MCF 10A (cell line): ENCODE data around the gene ITGA2B. TPM values are rescaled to one million over a fixed set of nuclear protein-coding genes. Genes with fewer than 3 reads are reported as not detected.

Source experiments
- BruUV-seq: library from RNA; stranded (reverse); fragments of 400-500 nt; replicated peaks from 2 replicates; lab custom pipeline; 2021; lab: Mats Ljungman, UMichigan
- CTCF ChIA-PET: fragments of 300-600 bp; sonication (Branson Sonifier 250); formaldehyde crosslinking; extraction: SDS; loops from one replicate; lab custom pipeline; 2021; ENCODE audit warnings: antibody characterized with exemption, inconsistent platforms; lab: Yijun Ruan, JAX
- POLR2A ChIA-PET: fragments of 300-600, 350-650 bp; sonication (Branson Sonifier 250); formaldehyde crosslinking; extraction: SDS; loops from one replicate; lab custom pipeline; 2020; ENCODE audit warnings: antibody characterized with exemption, inconsistent platforms; lab: Yijun Ruan, JAX
- DNase-seq: peaks from one replicate; pipeline ENCODE4 v3.0.0-alpha.2; 2018; ENCODE audit not compliant: unreplicated experiment
- H3K27ac Mint-ChIP-seq: one replicate; pipeline ENCODE4 v1.8.0; 2022; ENCODE audit warnings: mild to moderate bottlenecking, low read depth, mixed read lengths; ENCODE audit not compliant: unreplicated experiment
- H3K27me3 Mint-ChIP-seq: one replicate; pipeline ENCODE4 v1.8.0; 2022; ENCODE audit warnings: mixed read lengths; ENCODE audit not compliant: insufficient read depth, unreplicated experiment
- H3K36me3 Mint-ChIP-seq: one replicate; pipeline ENCODE4 v1.8.0; 2022; ENCODE audit warnings: mild to moderate bottlenecking, moderate library complexity, mixed read lengths; ENCODE audit not compliant: insufficient read depth, unreplicated experiment
- H3K4me1 Mint-ChIP-seq: one replicate; pipeline ENCODE4 v1.8.0; 2022; ENCODE audit warnings: mixed read lengths; ENCODE audit not compliant: insufficient read depth, unreplicated experiment
- H3K4me3 Mint-ChIP-seq: one replicate; pipeline ENCODE4 v1.8.0; 2022; ENCODE audit warnings: mild to moderate bottlenecking, moderate library complexity, mixed read lengths; ENCODE audit not compliant: unreplicated experiment
- H3K9me3 Mint-ChIP-seq: one replicate; pipeline ENCODE4 v1.8.0; 2022; ENCODE audit warnings: mixed read lengths; ENCODE audit not compliant: unreplicated experiment
- CTCF ChIP-seq: fragments of 200-600 bp; IDR thresholded peaks from one replicate; pipeline ENCODE4 v1.8.0; 2022; ENCODE audit warnings: antibody characterized with exemption, mild to moderate bottlenecking; ENCODE audit not compliant: unreplicated experiment
- intact Hi-C: fragments of 100-400 bp; cut with micrococcal nuclease; formaldehyde crosslinking; loops from 2 replicates; pipeline ENCODE4 v1.14.1; 2022
- total RNA-seq: library from RNA; stranded (reverse); gene quantifications from 2 replicates; pipeline ENCODE4 v1.2.3, GENCODE V29; 2022

Gene ITGA2B
- total RNA-seq, 1 experiment from 2014 or later: 0.12 TPM

- no peaks in the 10 kb centered on the region for H3K4me1 Mint-ChIP-seq
Measured at GRCh38 chr17:44384281-44384822, 5.1 kb downstream of the ITGA2B start.

GRCh38 chr17:44383861-44384260 lies 5.6 kb downstream of the ITGA2B start:
- no peaks in the 10 kb centered on the region for H3K36me3 Mint-ChIP-seq
- no peak overlapping the region for H3K27ac Mint-ChIP-seq
- CTCF ChIA-PET: interaction anchor here (1.5 kb wide), 1 partner anchor 33 kb away, joined by 3 read pairs; no protein-coding TSS in a partner anchor
- TF ChIP-seq CTCF: no peak
- intact Hi-C loops: no loop called here
- no peak for DNase-seq
- H3K4me3 Mint-ChIP-seq: no peak overlapping the region
- H3K4me1 Mint-ChIP-seq: no peaks in the 10 kb centered on the region
- H3K27me3 Mint-ChIP-seq: peaks cover 15% of the 10 kb centered on the region
- POLR2A ChIA-PET: no interaction called here
- H3K9me3 Mint-ChIP-seq: no peaks in the 10 kb centered on the region
- BruUV-seq: no TSS peak

More at GRCh38 chr17:44384281-44384822, 5.1 kb downstream of the ITGA2B start:
- ChIA-PET CTCF (interaction anchor here (1.5 kb wide), 1 partner anchor 34 kb away, joined by 3 read pairs; no protein-coding TSS in a partner anchor), POLR2A (interaction anchor here (0.5 kb wide), 1 partner anchor 173 kb away, joined by 3 read pairs; no protein-coding TSS in a partner anchor)
- no TSS peak for BruUV-seq
- Mint-ChIP-seq H3K36me3 (no peaks in the 10 kb centered on the region), H3K9me3 (no peaks in the 10 kb centered on the region), H3K27ac (no peak overlapping the region), H3K4me3 (peak overlapping the region; percentile 64), H3K27me3 (peaks cover 15% of the 10 kb centered on the region)
- intact Hi-C loops: no loop called here
- no peak for DNase-seq
- no peak for TF ChIP-seq CTCF

- no peaks in the 10 kb centered on the region for H3K36me3 Mint-ChIP-seq
- POLR2A ChIA-PET: no interaction called here
- peaks cover 15% of the 10 kb centered on the region for H3K27me3 Mint-ChIP-seq
- H3K27ac Mint-ChIP-seq: no peak overlapping the region
- H3K9me3 Mint-ChIP-seq: no peaks in the 10 kb centered on the region
- TF ChIP-seq CTCF: no peak
- H3K4me1 Mint-ChIP-seq: no peaks in the 10 kb centered on the region
- no peak overlapping the region for H3K4me3 Mint-ChIP-seq
- CTCF ChIA-PET: no interaction called here
- DNase-seq: no peak
- intact Hi-C loops: no loop called here
- no TSS peak for BruUV-seq
Measured at GRCh38 chr17:44383363-44383762, 6.1 kb downstream of the ITGA2B start.

- Mint-ChIP-seq H3K27ac (no peak overlapping the region), H3K9me3 (no peaks in the 10 kb centered on the region), H3K4me1 (no peaks in the 10 kb centered on the region), H3K27me3 (peaks cover 15% of the 10 kb centered on the region), H3K36me3 (no peaks in the 10 kb centered on the region), H3K4me3 (no peak overlapping the region)
- BruUV-seq: no TSS peak
- intact Hi-C loops: no loop called here
- CTCF ChIA-PET: no interaction called here
- no peak for DNase-seq
- POLR2A ChIA-PET: no interaction called here
- no peak for TF ChIP-seq CTCF
Measured at GRCh38 chr17:44382917-44383316, 6.5 kb downstream of the ITGA2B start.
